OCI-LY1 (cell line): ENCODE results near the gene TMEM171.
A peak's percentile ranks its signal among the peaks of the same experiment; 100 is the strongest.

Experiments used
- H2AFZ ChIP-seq: fragments of 200-600 bp; sonication (generic), shearing (Covaris generic); 2 replicates; pipeline ENCODE4 v1.6.0; 2014; ENCODE audit warnings: antibody characterized with exemption, mild to moderate bottlenecking, low read length
- H3F3A ChIP-seq: fragments of 200-600 bp; sonication (generic), shearing (Covaris generic); 2 replicates; pipeline ENCODE4 v1.6.0; 2014; ENCODE audit warnings: mild to moderate bottlenecking, antibody characterized with exemption, low read length, moderate library complexity; ENCODE audit not compliant: insufficient read depth
- H3K27ac ChIP-seq: fragments of 200-600 bp; sonication (generic); 2 replicates; pipeline ENCODE4 v1.5.1; 2014; ENCODE audit warnings: low read length, mixed run types, mild to moderate bottlenecking, low read depth; ENCODE audit not compliant: poor library complexity, severe bottlenecking
- H3K27me3 ChIP-seq: fragments of 200-600 bp; sonication (generic); 2 replicates; pipeline ENCODE4 v1.6.0; 2014; ENCODE audit warnings: antibody characterized with exemption, mild to moderate bottlenecking, low read length, moderate library complexity; ENCODE audit not compliant: insufficient read depth
- H3K36me3 ChIP-seq: fragments of 200-600 bp; sonication (generic); 2 replicates; pipeline ENCODE4 v1.6.1; 2014; ENCODE audit warnings: mild to moderate bottlenecking, antibody characterized with exemption, low read length, moderate library complexity, mixed read lengths; ENCODE audit not compliant: insufficient read depth
- H3K4me1 ChIP-seq: fragments of 200-600 bp; sonication (generic); 2 replicates; pipeline ENCODE4 v1.5.1; 2014; ENCODE audit warnings: mild to moderate bottlenecking, low read length, moderate library complexity; ENCODE audit not compliant: insufficient read depth, severe bottlenecking
- H3K4me2 ChIP-seq: fragments of 200-600 bp; sonication (generic), shearing (Covaris generic); 2 replicates; pipeline ENCODE4 v1.6.1; 2014; ENCODE audit warnings: low read length
- H3K4me3 ChIP-seq: fragments of 200-600 bp; sonication (generic); 2 replicates; pipeline ENCODE4 v1.5.1; 2014; ENCODE audit warnings: low read length, low read depth, mild to moderate bottlenecking, mixed read lengths; ENCODE audit not compliant: poor library complexity, severe bottlenecking
- H3K79me2 ChIP-seq: fragments of 200-600 bp; shearing (Covaris generic); 2 replicates; pipeline ENCODE4 v1.6.1; 2016; ENCODE audit warnings: mixed run types, low read length, mixed read lengths; ENCODE audit not compliant: insufficient read depth
- H3K9ac ChIP-seq: fragments of 200-600 bp; sonication (generic), shearing (Covaris generic); 2 replicates; pipeline ENCODE4 v1.6.1; 2014; ENCODE audit warnings: mild to moderate bottlenecking, low read length, mixed read lengths
- H3K9me2 ChIP-seq: fragments of 200-600 bp; sonication (generic), shearing (Covaris generic); 2 replicates; pipeline ENCODE4 v1.6.1; 2014; ENCODE audit warnings: low read depth, mild to moderate bottlenecking, low read length, mixed read lengths
- H3K9me3 ChIP-seq: fragments of 200-600 bp; shearing (Covaris generic); 2 replicates; pipeline ENCODE4 v1.6.1; 2014; ENCODE audit warnings: low read length, mixed read lengths
- H4K20me1 ChIP-seq: fragments of 200-600 bp; sonication (generic), shearing (Covaris generic); 2 replicates; pipeline ENCODE4 v1.6.0; 2016; ENCODE audit warnings: mild to moderate bottlenecking, low read length; ENCODE audit not compliant: insufficient read depth
- EZH2 ChIP-seq: fragments of 200-600 bp; sonication (generic), shearing (Covaris generic); IDR thresholded peaks from 2 replicates; pipeline ENCODE4 v1.8.0; 2017; ENCODE audit warnings: borderline replicate concordance, mixed run types, mild to moderate bottlenecking, antibody characterized with exemption, low read length, moderate library complexity, mixed read lengths
- TF ChIP-seq, protein P1 (sequence below): fragments of 200-600 bp; sonication (generic), shearing (Covaris generic); IDR thresholded peaks from 2 replicates; pipeline ENCODE4 v1.5.1; 2017; ENCODE audit warnings: mild to moderate bottlenecking, antibody characterized with exemption, low read length, moderate library complexity, mixed read lengths

TMEM171 gene

DNA sequence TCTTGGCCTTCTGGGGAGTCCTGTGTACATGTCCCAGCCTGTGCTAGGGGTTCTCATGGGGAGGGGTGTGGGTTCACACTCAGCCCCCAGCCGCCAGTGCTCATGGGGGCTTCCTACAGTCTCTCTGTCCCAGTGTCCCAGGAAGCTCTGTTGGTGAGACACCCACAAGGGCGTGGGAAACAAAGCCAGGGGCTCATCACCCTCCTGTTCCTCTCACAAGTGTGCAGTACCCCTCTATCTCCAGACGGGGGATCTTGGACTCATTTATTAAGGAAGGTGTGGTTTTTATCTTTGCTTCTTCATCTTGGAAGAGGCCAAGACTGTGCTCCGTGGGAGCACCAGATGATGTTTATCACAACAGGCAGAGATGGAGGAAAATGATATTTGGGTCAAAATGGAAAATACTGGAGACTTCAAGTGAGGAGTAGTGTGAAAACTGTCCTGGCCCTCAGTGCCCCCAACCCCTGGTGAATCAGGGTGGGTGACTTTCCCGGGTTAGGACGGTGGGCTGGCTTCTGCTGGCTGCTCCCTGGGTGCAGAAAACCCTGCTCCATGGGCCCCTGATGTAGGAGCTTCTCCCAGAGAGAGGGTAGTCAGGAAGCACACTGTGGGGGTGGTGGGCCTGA is 15.2 kb downstream of the TMEM171 start:
- Histone ChIP-seq H3K27me3 (no peaks in the 10 kb centered on the region), H3K36me3 (no peaks in the 10 kb centered on the region), H3K79me2 (no peaks in the 10 kb centered on the region), H3K9me2 (no peaks in the 10 kb centered on the region), H3F3A (no peaks in the 10 kb centered on the region), H3K4me2 (no peak overlapping the region), H3K9me3 (no peaks in the 10 kb centered on the region), H3K4me1 (no peaks in the 10 kb centered on the region), H2AFZ (no peak overlapping the region), H3K9ac (no peak overlapping the region), H3K27ac (no peak overlapping the region), H3K4me3 (no peak overlapping the region), H4K20me1 (no peaks in the 10 kb centered on the region)
- no peak for TF ChIP-seq EZH2
- TF ChIP-seq, protein P1, sequence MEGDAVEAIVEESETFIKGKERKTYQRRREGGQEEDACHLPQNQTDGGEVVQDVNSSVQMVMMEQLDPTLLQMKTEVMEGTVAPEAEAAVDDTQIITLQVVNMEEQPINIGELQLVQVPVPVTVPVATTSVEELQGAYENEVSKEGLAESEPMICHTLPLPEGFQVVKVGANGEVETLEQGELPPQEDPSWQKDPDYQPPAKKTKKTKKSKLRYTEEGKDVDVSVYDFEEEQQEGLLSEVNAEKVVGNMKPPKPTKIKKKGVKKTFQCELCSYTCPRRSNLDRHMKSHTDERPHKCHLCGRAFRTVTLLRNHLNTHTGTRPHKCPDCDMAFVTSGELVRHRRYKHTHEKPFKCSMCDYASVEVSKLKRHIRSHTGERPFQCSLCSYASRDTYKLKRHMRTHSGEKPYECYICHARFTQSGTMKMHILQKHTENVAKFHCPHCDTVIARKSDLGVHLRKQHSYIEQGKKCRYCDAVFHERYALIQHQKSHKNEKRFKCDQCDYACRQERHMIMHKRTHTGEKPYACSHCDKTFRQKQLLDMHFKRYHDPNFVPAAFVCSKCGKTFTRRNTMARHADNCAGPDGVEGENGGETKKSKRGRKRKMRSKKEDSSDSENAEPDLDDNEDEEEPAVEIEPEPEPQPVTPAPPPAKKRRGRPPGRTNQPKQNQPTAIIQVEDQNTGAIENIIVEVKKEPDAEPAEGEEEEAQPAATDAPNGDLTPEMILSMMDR: peak; percentile 54

DNA sequence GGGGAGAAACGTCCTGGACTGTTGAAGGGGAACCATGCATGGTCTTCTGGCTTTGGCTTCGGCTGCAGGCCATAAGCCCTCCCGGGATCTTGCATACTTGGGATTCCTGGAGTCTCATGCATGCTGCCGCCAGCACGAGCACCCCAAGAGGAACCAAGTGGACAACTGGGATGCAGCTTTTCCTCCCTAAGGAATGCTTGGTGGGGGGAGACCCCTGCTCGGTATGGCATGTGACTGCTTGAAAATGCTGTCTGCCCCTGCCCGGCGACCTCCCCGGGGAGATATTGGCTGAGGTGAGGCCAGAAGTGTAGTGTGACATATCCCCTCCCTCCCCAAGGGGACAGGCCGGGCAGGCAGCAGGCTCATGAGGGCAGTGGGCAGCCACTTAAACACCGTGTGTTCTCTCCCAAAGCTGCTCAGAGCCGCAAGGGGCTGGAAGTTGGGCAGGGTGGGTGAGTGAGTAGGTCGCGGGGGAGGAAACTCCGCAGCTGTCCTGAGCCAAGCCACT is 15.7 kb downstream of the TMEM171 start:
- H3K36me3 ChIP-seq: no peaks in the 10 kb centered on the region
- H2AFZ ChIP-seq: no peak overlapping the region
- H3K27ac ChIP-seq: no peak overlapping the region
- H3K27me3 ChIP-seq: no peaks in the 10 kb centered on the region
- no peaks in the 10 kb centered on the region for H3K79me2 ChIP-seq
- no peak overlapping the region for H3K4me3 ChIP-seq
- H3K4me1 ChIP-seq: no peaks in the 10 kb centered on the region
- no peak overlapping the region for H3K4me2 ChIP-seq
- H3K9ac ChIP-seq: no peak overlapping the region
- no peaks in the 10 kb centered on the region for H4K20me1 ChIP-seq
- no peaks in the 10 kb centered on the region for H3K9me2 ChIP-seq
- no peaks in the 10 kb centered on the region for H3F3A ChIP-seq
- TF ChIP-seq, protein P1: no peak
- no peak for TF ChIP-seq EZH2
- no peaks in the 10 kb centered on the region for H3K9me3 ChIP-seq

DNA sequence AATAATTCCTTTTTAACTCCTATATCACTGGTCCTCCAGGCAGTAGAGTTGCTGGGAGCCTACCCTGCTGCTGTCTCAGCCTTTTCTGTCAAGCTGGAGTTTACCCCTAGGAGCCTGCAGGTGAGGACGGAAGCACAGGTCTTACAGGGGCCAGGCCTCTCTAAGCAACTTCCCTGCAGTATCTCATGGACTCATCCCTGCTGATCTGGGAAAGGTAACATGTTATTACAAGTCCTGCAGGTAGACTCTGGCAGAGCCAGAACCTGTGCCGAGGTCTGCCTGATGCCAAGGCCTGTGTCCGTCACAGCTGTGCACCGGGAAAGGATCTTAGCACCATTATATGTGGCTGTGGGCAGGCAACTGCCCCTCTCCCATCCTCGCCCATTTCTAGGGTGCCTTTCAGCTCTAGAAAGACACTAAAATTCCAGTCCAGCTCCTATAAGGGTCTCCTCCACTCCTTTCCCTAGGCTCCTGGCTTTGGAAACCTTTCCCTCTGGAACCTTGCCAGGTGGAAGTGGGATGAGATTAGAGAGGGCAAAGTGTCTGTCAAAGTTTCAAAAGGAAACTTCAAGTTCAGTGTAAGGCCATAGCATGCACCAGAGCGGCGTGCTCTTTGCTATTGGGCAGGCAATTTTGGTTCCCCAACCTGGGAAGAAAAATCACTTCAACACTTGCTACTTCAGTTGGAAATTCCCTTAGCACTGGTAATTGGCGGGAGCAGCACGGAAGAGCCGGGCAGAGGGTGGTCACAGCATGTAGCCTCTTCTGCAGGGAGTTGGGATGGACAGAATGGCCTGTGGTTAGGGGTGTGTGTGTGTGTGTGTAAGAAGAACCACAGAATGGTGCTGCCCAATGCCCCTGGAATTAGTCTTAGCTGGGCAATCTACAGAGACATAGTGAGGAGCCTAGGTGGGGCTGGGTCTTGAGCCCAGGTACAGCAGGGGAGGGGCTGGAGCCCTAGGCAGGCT is 17.5 kb downstream of the TMEM171 start:
- H4K20me1 ChIP-seq: no peaks in the 10 kb centered on the region
- no peak overlapping the region for H3K4me2 ChIP-seq
- H2AFZ ChIP-seq: no peak overlapping the region
- H3K9me2 ChIP-seq: no peaks in the 10 kb centered on the region
- TF ChIP-seq EZH2: no peak
- TF ChIP-seq, protein P1: no peak
- H3K27ac ChIP-seq: no peak overlapping the region
- no peak overlapping the region for H3K9ac ChIP-seq
- H3K4me1 ChIP-seq: no peaks in the 10 kb centered on the region
- no peaks in the 10 kb centered on the region for H3K36me3 ChIP-seq
- no peaks in the 10 kb centered on the region for H3K27me3 ChIP-seq
- H3K4me3 ChIP-seq: no peak overlapping the region
- no peaks in the 10 kb centered on the region for H3F3A ChIP-seq
- H3K9me3 ChIP-seq: no peaks in the 10 kb centered on the region
- no peaks in the 10 kb centered on the region for H3K79me2 ChIP-seq
